ENCODE results near the gene SERPIND1. TPM values are rescaled to one million over a fixed set of nuclear protein-coding genes. Genes with fewer than 3 reads are reported as not detected.

SERPIND1 gene
- polyA plus RNA-seq, 2 donors = 0.06 to 0.20 TPM

DNA sequence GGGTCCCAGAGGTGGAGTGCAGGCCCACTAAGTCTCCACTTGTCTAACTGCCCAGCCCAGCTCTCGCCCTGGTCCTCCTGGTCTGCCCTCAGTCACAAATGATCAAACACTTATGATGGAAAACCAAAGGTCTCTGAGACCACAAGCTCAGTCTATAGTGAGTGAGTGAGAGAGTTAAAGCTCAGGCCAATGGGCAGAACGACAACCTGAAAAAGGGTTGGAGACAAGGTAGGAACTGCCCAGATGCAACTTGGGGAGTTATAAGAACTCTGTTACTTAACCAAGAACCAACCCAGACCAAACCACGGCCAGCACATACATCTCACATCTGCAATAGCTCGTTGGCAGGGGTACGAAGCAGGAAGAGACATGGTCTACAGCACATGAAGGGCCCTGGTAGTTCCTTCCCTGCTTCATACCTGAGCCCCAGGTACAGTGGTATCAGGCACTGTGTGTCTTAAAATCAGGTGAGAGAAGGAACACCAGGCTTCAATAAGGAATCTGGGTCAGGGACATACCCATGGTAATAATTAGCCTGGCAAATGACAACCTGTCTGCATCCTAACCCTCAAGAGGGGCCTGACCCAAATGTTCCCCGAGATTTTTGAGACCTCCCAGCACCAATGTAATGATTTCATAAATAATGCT is 35.7 kb downstream of the SERPIND1 start:
- Histone ChIP-seq H3K4me3 (ENCODE audit: low read depth in 1 of 2, low read length in 2 of 2) (no peak overlapping the region), H3K27me3 (ENCODE audit: control insufficient read depth in 1 of 2, insufficient read depth in 2 of 2, low read length in 2 of 2) (no peaks in the 10 kb centered on the region), H3K9me3 (ENCODE audit: control insufficient read depth in 2 of 2, insufficient read depth in 1 of 2, low read depth in 1 of 2, low read length in 1 of 2) (no peaks in the 10 kb centered on the region), H3K4me1 (ENCODE audit: control insufficient read depth in 2 of 2, insufficient read depth in 2 of 2, low read length in 1 of 2) (no peaks in the 10 kb centered on the region), H3K36me3 (ENCODE audit: control insufficient read depth in 2 of 2, insufficient read depth in 2 of 2, low read length in 1 of 2) (peaks cover under 1 to 28% of the 10 kb centered on the region in 2 donors), H3K27ac (ENCODE audit: low read depth in 2 of 2, low read length in 1 of 2) (no peak overlapping the region)
- WGBS, 2 donors = 94 to 96% methylated on average over 6 of the region's 6 CpGs

DNA sequence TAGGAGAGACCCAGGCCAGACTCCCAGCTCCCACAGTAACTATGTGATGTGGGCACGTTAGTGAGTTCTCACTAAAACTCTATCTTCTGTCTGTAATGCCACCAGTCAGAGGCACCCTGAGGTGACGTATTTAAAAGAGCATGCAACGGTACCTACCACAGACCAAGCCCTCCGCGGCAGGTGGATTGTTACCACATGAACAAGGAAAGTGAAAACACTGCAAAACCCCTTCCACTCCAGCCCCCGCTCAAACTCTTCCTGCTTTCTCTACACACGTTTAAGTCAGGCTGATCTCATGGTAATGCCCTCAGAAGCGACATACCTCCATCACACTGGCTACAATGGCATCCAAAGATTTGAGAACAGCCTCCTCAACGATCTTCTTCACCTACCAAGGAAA is 36.7 kb downstream of the SERPIND1 start:
- Histone ChIP-seq H3K27ac (ENCODE audit: low read depth in 2 of 2, low read length in 1 of 2) (no peak overlapping the region), H3K9me3 (ENCODE audit: control insufficient read depth in 2 of 2, insufficient read depth in 1 of 2, low read depth in 1 of 2, low read length in 1 of 2) (no peaks in the 10 kb centered on the region), H3K27me3 (ENCODE audit: control insufficient read depth in 1 of 2, insufficient read depth in 2 of 2, low read length in 2 of 2) (no peaks in the 10 kb centered on the region), H3K4me1 (ENCODE audit: control insufficient read depth in 2 of 2, insufficient read depth in 2 of 2, low read length in 1 of 2) (no peaks in the 10 kb centered on the region), H3K4me3 (ENCODE audit: low read depth in 1 of 2, low read length in 2 of 2) (no peak overlapping the region), H3K36me3 (ENCODE audit: control insufficient read depth in 2 of 2, insufficient read depth in 2 of 2, low read length in 1 of 2) (peaks cover 0 to 28% of the 10 kb centered on the region in 2 donors)
- 88 to 90% methylated on average over 9 of the region's 9 CpGs for WGBS, 2 donors

DNA sequence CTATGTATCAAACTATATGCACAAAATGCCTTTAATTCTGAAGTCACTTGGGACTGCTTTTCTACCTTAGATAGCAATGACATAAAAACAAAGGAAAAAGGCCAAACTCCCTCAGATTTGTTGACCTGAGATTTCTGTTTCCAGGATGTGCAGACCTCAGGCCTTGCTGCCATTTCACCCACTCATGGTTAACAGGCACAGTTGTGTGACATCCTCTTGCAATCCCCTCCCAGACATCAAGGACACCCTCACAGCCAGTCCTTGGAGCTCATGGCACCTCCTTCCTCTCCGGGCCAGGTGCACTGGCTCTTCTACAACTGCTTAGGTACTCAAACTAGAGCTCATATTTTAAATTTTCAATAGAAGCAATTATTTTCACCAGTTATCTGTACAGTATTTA is 37.3 kb downstream of the SERPIND1 start:
- Histone ChIP-seq H3K27me3 (ENCODE audit: control insufficient read depth in 1 of 2, insufficient read depth in 2 of 2, low read length in 2 of 2) (no peaks in the 10 kb centered on the region), H3K4me1 (ENCODE audit: control insufficient read depth in 2 of 2, insufficient read depth in 2 of 2, low read length in 1 of 2) (no peaks in the 10 kb centered on the region), H3K36me3 (ENCODE audit: control insufficient read depth in 2 of 2, insufficient read depth in 2 of 2, low read length in 1 of 2) (peaks cover under 1 to 26% of the 10 kb centered on the region in 2 donors), H3K4me3 (ENCODE audit: low read depth in 1 of 2, low read length in 2 of 2) (no peak overlapping the region), H3K9me3 (ENCODE audit: control insufficient read depth in 2 of 2, insufficient read depth in 1 of 2, low read depth in 1 of 2, low read length in 1 of 2) (no peaks in the 10 kb centered on the region), H3K27ac (ENCODE audit: low read depth in 2 of 2, low read length in 1 of 2) (no peak overlapping the region)
- 100% methylated on average over 1 of the region's 1 CpG for WGBS, 2 donors

DNA sequence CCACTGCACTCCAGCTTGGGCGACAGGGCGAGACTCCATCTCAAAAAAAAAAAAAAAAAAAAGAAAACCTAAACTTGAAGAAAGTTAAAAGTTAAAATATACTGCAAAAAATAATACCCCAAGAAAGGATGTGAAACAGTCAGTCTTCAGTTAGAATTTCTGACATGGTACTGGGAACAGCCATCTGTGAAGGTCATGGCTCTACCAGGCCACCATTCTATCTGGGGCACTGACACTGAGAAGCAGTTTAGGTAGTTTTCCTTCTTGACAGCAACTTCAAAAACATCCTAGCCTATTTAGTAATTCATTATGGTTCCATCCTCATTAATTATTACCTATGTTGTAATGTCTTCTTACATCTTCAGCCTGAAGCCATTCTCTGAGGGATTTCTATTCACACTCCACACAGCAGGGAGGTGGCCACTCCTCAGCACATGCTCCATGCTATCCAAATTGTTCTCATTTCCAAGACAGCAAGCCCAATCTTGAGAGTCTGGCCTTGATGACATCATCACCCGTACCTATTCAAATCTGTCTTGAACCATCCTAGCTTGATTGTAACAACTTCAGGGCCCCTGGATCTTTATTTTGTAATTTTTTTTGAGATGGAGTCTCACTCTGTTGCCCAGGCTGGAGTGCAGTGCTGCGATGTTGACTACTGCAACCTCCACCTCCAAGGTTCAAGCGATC is 38.2 kb downstream of the SERPIND1 start:
- H3K36me3 ChIP-seq (ENCODE audit: control insufficient read depth in 2 of 2, insufficient read depth in 2 of 2, low read length in 1 of 2) = peaks cover 7 to 30% of the 10 kb centered on the region in 2 donors
- 93 to 95% methylated on average over 3 to 5 of the region's 5 CpGs for WGBS, 2 donors
- no peaks in the 10 kb centered on the region for H3K9me3 ChIP-seq (ENCODE audit: control insufficient read depth in 2 of 2, insufficient read depth in 1 of 2, low read depth in 1 of 2, low read length in 1 of 2)
- no peak overlapping the region for H3K4me3 ChIP-seq (ENCODE audit: low read depth in 1 of 2, low read length in 2 of 2)
- no peak overlapping the region for H3K27ac ChIP-seq (ENCODE audit: low read depth in 2 of 2, low read length in 1 of 2)
- H3K4me1 ChIP-seq (ENCODE audit: control insufficient read depth in 2 of 2, insufficient read depth in 2 of 2, low read length in 1 of 2) = no peaks in the 10 kb centered on the region
- no peaks in the 10 kb centered on the region for H3K27me3 ChIP-seq (ENCODE audit: control insufficient read depth in 1 of 2, insufficient read depth in 2 of 2, low read length in 2 of 2)

DNA sequence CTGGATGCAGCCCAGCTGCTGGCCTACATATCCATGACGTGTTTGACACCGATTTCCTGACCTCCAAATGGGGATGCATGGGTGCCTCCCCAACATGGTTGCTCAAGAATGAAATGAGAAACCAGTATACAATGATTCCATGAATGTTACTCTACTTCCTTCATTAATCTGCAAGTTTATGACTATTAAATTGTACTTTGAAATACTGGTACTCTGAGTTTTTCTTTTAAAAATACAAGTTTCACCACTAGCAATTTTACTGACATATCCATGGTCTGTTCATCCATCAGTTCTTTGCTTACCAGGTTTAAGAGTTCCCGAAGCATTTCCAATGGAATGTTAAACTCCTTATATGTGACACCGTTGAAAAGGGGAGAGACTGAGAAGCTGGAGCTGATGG is 39.1 kb downstream of the SERPIND1 start:
- H3K4me3 ChIP-seq (ENCODE audit: low read depth in 1 of 2, low read length in 2 of 2) = no peak overlapping the region
- H3K9me3 ChIP-seq (ENCODE audit: control insufficient read depth in 2 of 2, insufficient read depth in 1 of 2, low read depth in 1 of 2, low read length in 1 of 2) = no peaks in the 10 kb centered on the region
- H3K27ac ChIP-seq (ENCODE audit: low read depth in 2 of 2, low read length in 1 of 2) = no peak overlapping the region
- no peaks in the 10 kb centered on the region for H3K4me1 ChIP-seq (ENCODE audit: control insufficient read depth in 2 of 2, insufficient read depth in 2 of 2, low read length in 1 of 2)
- WGBS, 2 donors = 95 to 98% methylated on average over 4 of the region's 4 CpGs
- no peaks in the 10 kb centered on the region for H3K27me3 ChIP-seq (ENCODE audit: control insufficient read depth in 1 of 2, insufficient read depth in 2 of 2, low read length in 2 of 2)
- peaks cover 7 to 25% of the 10 kb centered on the region in 2 donors for H3K36me3 ChIP-seq (ENCODE audit: control insufficient read depth in 2 of 2, insufficient read depth in 2 of 2, low read length in 1 of 2)

DNA sequence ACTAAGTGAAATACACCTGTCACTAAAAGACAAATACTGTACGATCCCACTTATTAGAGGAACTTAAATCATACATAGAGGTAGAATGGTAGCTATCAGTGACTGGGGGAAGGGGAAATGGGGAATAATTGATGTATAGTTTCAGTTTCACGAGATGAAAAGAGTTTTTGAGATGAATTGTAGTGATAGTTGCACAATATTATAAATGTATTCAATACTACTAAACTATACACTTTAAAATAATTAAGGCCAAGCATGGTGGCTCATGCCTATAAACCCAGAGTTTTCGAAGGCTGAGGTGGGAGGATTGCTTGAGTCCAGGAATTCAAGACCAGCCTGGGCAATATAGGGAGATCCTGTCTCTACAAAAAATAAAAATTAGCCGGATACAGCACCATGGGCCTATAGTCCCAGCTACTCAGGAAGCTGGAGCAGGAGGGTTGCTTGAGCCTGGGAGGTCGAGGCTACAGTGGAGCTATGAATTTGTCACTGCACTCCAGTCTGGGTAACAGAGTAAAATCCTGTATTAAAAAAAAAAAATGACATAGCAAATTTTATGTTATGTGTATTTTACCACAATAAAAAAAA is 40.4 kb downstream of the SERPIND1 start:
- no peaks in the 10 kb centered on the region for H3K4me1 ChIP-seq (ENCODE audit: control insufficient read depth in 2 of 2, insufficient read depth in 2 of 2, low read length in 1 of 2)
- peaks cover 7 to 25% of the 10 kb centered on the region in 2 donors for H3K36me3 ChIP-seq (ENCODE audit: control insufficient read depth in 2 of 2, insufficient read depth in 2 of 2, low read length in 1 of 2)
- H3K27me3 ChIP-seq (ENCODE audit: control insufficient read depth in 1 of 2, insufficient read depth in 2 of 2, low read length in 2 of 2) = no peaks in the 10 kb centered on the region
- no peaks in the 10 kb centered on the region for H3K9me3 ChIP-seq (ENCODE audit: control insufficient read depth in 2 of 2, insufficient read depth in 1 of 2, low read depth in 1 of 2, low read length in 1 of 2)
- H3K27ac ChIP-seq (ENCODE audit: low read depth in 2 of 2, low read length in 1 of 2) = no peak overlapping the region
- H3K4me3 ChIP-seq (ENCODE audit: low read depth in 1 of 2, low read length in 2 of 2) = no peak overlapping the region
- WGBS, 2 donors = 88 to 93% methylated on average over 5 of the region's 5 CpGs

DNA sequence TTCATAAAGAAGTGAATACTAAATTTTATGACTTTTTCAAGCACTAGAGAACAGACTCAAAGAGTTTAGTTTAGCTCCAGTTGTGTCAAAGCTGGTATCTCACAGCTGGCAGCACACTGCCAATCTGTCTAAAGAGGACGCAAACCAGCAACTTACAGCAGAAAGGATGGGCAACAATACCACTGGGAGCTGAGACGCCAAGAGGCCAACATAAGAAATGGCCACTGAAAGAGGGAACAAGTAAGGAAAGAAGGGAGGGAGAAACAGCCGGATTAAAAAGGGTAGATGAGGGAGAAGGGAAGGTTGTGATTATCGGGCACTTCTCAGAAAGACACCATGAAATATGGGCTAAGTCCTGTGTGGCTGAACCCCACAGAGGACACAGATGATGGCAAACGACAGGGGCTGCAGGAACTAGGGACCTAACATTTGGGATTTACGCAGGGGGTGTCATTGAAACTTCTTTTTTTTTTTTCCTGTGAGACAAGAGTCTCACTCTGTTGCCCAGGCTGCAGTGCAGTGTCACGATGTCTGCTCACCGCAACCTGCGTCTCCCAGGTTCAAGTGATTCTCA is 41.7 kb downstream of the SERPIND1 start:
- Histone ChIP-seq H3K4me1 (ENCODE audit: control insufficient read depth in 2 of 2, insufficient read depth in 2 of 2, low read length in 1 of 2) (no peaks in the 10 kb centered on the region), H3K27ac (ENCODE audit: low read depth in 2 of 2, low read length in 1 of 2) (no peak overlapping the region), H3K27me3 (ENCODE audit: control insufficient read depth in 1 of 2, insufficient read depth in 2 of 2, low read length in 2 of 2) (no peaks in the 10 kb centered on the region), H3K4me3 (ENCODE audit: low read depth in 1 of 2, low read length in 2 of 2) (no peak overlapping the region), H3K9me3 (ENCODE audit: control insufficient read depth in 2 of 2, insufficient read depth in 1 of 2, low read depth in 1 of 2, low read length in 1 of 2) (no peaks in the 10 kb centered on the region), H3K36me3 (ENCODE audit: control insufficient read depth in 2 of 2, insufficient read depth in 2 of 2, low read length in 1 of 2) (peaks cover 7 to 24% of the 10 kb centered on the region in 2 donors)
- 96 to 97% methylated on average over 9 of the region's 9 CpGs for WGBS, 2 donors

DNA sequence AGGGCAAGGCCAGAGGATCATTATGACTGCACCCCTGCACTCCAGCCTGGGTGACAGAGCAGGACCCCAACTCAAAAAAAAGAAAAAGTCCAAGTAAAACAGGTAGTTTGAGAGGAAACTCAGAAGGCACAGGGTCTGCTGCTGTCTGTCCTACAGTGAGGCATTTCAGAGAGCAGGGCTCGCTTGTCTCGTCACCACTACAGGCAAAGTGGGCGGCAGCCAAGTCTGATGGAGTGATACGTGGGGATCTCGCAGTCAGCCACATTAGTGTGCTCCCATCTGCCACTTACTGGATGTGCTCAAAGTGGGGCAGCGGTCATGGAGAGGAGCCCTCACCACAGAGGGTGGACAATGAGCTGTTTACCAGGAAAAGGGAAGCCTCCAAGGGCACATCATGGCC is 42.6 kb downstream of the SERPIND1 start:
- Histone ChIP-seq H3K4me3 (ENCODE audit: low read depth in 1 of 2, low read length in 2 of 2) (no peak overlapping the region), H3K36me3 (ENCODE audit: control insufficient read depth in 2 of 2, insufficient read depth in 2 of 2, low read length in 1 of 2) (peaks cover 7 to 19% of the 10 kb centered on the region in 2 donors), H3K27ac (ENCODE audit: low read depth in 2 of 2, low read length in 1 of 2) (no peak overlapping the region), H3K27me3 (ENCODE audit: control insufficient read depth in 1 of 2, insufficient read depth in 2 of 2, low read length in 2 of 2) (no peaks in the 10 kb centered on the region), H3K9me3 (ENCODE audit: control insufficient read depth in 2 of 2, insufficient read depth in 1 of 2, low read depth in 1 of 2, low read length in 1 of 2) (no peaks in the 10 kb centered on the region), H3K4me1 (ENCODE audit: control insufficient read depth in 2 of 2, insufficient read depth in 2 of 2, low read length in 1 of 2) (no peaks in the 10 kb centered on the region)
- WGBS, 2 donors = 97% methylated on average over 6 of the region's 6 CpGs

DNA sequence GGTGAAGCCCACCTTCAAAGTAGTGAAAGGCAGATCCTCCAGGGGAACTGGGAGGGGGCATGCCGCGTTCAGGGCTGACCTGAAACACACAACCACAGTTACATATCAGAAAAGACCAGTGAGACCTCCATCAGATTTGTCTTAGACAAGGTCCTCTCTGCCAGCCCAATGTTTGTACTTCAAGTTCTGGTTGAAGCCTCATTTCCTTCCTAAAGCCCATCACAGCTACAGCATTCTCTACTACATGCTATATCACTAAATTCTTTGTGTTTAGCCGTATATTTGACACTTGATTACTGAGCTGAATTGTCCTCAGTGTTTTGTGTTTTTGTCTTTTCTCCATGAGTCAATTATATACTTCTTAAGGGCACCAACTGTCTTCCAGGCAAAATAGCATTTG is 44.6 kb downstream of the SERPIND1 start:
- peaks cover 7 to 19% of the 10 kb centered on the region in 2 donors for H3K36me3 ChIP-seq (ENCODE audit: control insufficient read depth in 2 of 2, insufficient read depth in 2 of 2, low read length in 1 of 2)

More for the DNA sequence above, 44.6 kb downstream of the SERPIND1 start:
- H3K27ac ChIP-seq (ENCODE audit: low read depth in 2 of 2, low read length in 1 of 2) = no peak overlapping the region
- no peaks in the 10 kb centered on the region for H3K4me1 ChIP-seq (ENCODE audit: control insufficient read depth in 2 of 2, insufficient read depth in 2 of 2, low read length in 1 of 2)
- 90% methylated on average over 3 of the region's 3 CpGs for WGBS, 2 donors
- no peak overlapping the region for H3K4me3 ChIP-seq (ENCODE audit: low read depth in 1 of 2, low read length in 2 of 2)
- no peaks in the 10 kb centered on the region for H3K27me3 ChIP-seq (ENCODE audit: control insufficient read depth in 1 of 2, insufficient read depth in 2 of 2, low read length in 2 of 2)
- H3K9me3 ChIP-seq (ENCODE audit: control insufficient read depth in 2 of 2, insufficient read depth in 1 of 2, low read depth in 1 of 2, low read length in 1 of 2) = no peaks in the 10 kb centered on the region

Data from esophagus (tissue), 2 donors.